GM12872 (cell line): Measurements from ENCODE around the gene ASB18.

ENCODE experiments used
- TF ChIP-seq, protein P1 (sequence below): IDR thresholded peaks from 3 replicates; pipeline ENCODE4 v1.5.1; 2011; ENCODE audit warnings: low read depth, mild to moderate bottlenecking, low read length, moderate library complexity; ENCODE audit not compliant: insufficient read depth

ASB18 gene

DNA sequence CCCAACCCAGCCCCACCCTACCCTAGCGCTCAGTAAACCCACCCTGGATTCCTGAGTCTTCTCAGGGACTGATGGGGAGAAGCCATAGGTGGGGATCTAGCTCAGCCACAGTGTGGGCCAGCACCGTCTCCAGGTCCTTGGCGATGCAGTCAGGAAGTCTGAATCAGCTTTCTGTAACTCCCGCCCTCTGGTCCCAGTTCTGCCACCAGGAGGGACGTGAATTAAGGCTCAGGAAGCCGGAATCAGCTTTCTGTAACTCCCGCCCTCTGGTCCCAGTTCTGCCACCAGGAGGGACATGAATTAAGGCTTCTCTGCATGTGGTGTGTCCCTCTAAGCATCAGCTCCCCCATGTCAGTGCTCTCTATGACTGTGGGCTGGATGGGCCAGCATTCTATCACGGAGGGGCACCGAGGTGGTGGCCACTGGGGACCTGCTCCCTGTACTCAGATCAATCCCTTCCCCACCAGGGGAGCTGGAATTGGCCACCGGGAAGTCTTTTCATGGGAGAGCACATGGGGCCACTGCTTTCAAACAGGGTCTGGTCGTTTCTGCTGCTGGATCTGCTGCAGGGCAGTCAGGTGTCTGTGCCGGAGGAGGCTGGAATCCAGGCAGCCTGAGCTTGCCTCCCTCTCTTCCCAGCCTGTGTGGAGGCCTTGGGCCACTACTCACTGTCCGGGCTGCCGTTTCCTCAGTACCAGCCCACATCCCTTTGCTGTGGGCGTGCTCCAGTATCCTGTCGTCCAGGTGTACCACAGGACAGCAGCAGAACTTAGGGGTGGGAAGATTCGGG lies 24.7 kb downstream of the ASB18 start:
- TF ChIP-seq, protein P1, sequence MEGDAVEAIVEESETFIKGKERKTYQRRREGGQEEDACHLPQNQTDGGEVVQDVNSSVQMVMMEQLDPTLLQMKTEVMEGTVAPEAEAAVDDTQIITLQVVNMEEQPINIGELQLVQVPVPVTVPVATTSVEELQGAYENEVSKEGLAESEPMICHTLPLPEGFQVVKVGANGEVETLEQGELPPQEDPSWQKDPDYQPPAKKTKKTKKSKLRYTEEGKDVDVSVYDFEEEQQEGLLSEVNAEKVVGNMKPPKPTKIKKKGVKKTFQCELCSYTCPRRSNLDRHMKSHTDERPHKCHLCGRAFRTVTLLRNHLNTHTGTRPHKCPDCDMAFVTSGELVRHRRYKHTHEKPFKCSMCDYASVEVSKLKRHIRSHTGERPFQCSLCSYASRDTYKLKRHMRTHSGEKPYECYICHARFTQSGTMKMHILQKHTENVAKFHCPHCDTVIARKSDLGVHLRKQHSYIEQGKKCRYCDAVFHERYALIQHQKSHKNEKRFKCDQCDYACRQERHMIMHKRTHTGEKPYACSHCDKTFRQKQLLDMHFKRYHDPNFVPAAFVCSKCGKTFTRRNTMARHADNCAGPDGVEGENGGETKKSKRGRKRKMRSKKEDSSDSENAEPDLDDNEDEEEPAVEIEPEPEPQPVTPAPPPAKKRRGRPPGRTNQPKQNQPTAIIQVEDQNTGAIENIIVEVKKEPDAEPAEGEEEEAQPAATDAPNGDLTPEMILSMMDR: no peak

DNA sequence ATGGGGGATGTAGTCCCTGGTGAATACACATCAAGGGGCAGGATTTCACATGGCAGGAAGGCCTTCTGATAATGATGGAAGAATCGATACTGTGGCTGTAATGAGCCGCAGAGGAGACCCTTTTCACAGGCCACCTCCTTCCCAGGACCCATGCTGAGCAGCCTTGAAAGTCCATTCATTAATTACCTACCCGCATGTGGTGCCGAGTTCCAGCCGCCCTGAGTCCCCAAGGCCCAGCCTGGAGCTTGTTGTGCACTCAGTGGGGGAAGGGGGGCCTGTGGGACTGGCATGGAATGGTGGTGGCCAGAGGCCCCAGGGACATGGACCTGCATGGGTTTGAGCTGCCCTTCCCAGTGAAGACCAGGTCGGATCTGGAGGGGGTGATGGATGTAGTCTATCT lies 25.5 kb downstream of the ASB18 start:
- TF ChIP-seq, protein P1: no peak

DNA sequence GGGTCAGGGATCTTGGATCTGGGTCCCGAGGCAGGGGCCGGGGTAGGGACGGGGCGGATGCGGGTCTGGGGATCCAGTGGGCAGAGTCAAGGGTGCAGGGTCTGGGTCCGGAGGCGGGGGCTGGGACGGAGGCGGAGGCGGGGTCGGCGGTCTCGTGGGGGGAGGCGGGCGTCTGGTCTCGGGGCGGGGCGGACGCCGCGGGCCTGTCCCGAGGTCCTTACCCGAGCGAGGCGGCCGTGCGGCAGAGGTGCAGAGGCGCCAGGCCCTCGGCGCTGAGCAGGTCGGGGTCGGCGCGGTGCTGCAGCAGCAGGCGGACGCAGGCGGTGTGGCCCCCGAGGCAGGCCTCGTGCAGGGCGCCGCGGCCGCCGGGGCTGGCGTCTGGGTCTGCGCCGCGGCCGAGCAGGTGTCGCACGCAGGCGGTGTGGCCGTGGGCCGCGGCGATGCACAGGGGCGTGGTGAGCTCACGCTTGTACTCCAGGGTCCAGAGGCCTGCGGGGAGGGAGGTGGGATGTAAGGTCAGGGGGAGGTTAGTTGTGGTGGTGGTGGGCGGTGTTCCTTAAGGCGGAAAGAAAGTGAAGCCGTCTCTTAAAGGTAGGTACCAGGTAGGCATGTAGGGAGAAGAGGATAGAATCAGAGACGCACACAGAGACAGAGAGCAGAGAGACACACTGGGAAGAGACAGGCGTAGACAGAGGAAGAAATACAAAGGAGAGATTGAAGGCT lies 26.6 kb downstream of the ASB18 start:
- TF ChIP-seq, protein P1: no peak

DNA sequence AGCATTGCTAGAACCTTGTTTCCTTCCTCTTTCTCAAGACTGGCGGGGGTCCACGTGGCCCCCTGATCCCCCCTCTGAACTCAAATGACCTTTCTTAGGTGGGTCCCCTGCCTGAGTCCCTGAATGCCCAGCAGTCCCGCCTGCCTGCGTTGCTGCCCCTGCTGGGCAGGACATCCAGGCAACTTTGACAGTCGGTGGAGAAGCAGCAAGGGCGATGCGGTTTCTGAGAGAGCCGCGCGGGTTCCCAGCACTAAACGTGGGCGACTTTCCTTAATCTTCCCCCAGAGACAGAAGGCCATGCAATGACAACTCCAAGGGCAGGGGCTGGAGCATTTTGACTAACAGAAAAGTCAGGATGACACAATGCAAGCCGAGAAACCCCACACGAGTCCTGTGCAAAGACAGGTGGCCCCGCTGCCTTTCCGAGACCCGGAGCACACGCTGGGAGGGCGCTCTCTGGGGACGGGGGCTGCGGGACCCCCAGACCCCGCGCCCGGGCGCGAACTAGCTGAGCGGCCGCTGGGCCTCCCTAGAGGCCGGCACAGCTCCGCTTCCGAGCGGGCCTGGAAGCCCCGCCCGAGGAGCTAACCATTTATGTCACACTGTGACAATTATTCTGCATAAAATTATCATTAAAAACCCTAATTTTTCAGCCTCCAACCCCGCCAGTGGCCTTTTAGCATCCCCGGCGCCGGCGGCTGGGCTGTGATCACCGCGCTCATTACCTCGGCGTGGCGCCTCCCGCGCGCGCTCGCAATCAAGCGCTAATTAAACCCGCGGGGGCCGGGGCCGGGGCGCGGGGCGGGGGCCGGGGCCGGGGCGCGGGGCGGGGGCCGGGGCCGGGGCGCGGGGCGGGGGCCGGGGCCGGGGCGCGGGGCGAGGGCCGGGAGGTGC lies 27.4 kb downstream of the ASB18 start:
- TF ChIP-seq, protein P1: no peak

DNA sequence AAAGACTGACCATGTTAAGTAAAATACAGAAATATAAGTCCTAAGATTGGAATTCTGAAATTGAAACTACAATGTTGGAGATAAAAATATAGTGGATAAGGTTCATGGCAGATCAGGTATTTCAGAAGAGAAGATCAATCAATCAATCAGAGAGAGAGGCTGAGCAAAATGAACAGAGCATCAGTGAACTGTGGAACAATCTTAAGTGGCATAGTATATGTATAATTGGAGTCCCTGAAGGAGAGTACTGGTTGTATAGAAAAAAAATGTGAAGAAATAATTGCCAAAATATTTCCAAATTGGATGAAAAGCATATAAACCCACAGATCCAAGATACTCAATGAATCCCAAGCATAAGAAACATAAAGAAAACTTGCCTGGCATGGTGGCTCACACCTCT lies 35.0 kb downstream of the ASB18 start:
- TF ChIP-seq, protein P1: no peak

DNA sequence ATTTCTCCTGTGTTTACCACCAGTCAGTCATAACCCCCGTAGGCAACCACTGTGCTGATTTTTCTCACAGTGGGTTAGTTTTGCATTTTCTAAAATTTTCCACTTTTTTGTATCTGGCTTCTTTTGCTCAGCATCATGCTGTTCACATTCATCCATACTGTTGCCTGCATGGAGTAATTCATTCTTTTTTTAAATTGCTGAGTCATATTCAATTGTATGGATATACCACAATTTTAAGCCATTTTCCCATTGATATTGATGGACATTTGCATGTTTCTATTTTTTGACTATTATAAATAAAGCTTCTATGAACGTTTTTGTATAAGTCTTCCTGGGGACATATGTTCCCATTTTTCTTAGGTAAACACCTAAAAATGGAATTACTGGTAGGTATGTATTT lies 40.5 kb downstream of the ASB18 start:
- TF ChIP-seq, protein P1: no peak

DNA sequence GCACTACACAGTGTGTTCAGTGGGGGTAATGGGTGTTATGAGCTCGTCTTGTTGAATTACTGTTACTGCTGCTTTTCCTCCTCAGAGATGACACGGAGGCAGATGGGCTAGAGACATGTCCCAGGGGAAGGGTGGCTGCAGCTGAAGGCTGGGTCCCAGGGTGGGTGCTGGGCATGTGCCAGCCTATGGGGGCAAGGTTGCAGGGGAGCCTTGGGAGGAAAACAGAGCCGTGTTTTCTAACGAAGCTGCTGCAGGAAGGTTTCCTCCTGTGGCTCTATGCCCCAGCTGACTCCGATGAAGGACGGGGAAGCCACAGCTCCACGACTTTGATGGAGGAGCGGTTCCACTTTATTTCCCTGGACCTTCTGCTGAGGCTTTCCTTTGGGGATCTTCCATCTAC lies 42.4 kb downstream of the ASB18 start:
- TF ChIP-seq, protein P1: no peak
